Osteoblast (primary cell): ENCODE measurements around the gene METTL22. TPM values are rescaled to one million over a fixed set of nuclear protein-coding genes. Genes with fewer than 3 reads are reported as not detected.

Experiments
- DNase-seq: peaks from one replicate; pipeline ENCODE4 v3.0.0; 2011; ENCODE audit warnings: low spot score, mixed read lengths; ENCODE audit not compliant: insufficient read length; ENCODE audit errors: missing footprints
- H2AFZ ChIP-seq: 2 replicates; pipeline ENCODE4 v1.6.0; 2011; ENCODE audit warnings: mild to moderate bottlenecking, low read length
- H3K27ac ChIP-seq: 2 replicates; pipeline ENCODE4 v1.5.1; 2011; ENCODE audit warnings: mild to moderate bottlenecking, low read depth, low read length, moderate library complexity
- H3K27me3 ChIP-seq: 2 replicates; pipeline ENCODE4 v1.6.0; 2012; ENCODE audit warnings: mild to moderate bottlenecking, control low read depth, inconsistent platforms, low read length, moderate library complexity; ENCODE audit not compliant: insufficient read depth
- H3K36me3 ChIP-seq: 2 replicates; pipeline ENCODE4 v1.5.1; 2011; ENCODE audit warnings: mild to moderate bottlenecking, low read length, control low read depth, moderate library complexity; ENCODE audit not compliant: insufficient read depth
- H3K4me1 ChIP-seq: 2 replicates; pipeline ENCODE4 v1.5.1; 2011; ENCODE audit warnings: mild to moderate bottlenecking, low read length, control low read depth, moderate library complexity; ENCODE audit not compliant: insufficient read depth
- H3K4me2 ChIP-seq: 2 replicates; pipeline ENCODE4 v1.6.0; 2011; ENCODE audit warnings: mild to moderate bottlenecking, low read length; ENCODE audit not compliant: insufficient read depth
- H3K4me3 ChIP-seq: fragments of 200-600 bp; sonication (generic); 3 replicates; pipeline ENCODE4 v1.5.1; 2012; ENCODE audit warnings: mild to moderate bottlenecking, low read length, inconsistent platforms; ENCODE audit not compliant: insufficient read depth
- H3K79me2 ChIP-seq: 2 replicates; pipeline ENCODE4 v1.6.0; 2012; ENCODE audit warnings: mild to moderate bottlenecking, low read length, control low read depth, inconsistent platforms; ENCODE audit not compliant: insufficient read depth
- H3K9me3 ChIP-seq: 2 replicates; pipeline ENCODE4 v1.5.1; 2011; ENCODE audit warnings: low read depth, low read length, control low read depth
- H4K20me1 ChIP-seq: 2 replicates; pipeline ENCODE4 v1.6.0; 2012; ENCODE audit warnings: mild to moderate bottlenecking, low read length, control low read depth; ENCODE audit not compliant: insufficient read depth
- total RNA-seq: library from RNA; depleted of rRNA; stranded (reverse); fragments of >200 nt; gene quantifications from 2 replicates; pipeline ENCODE4 v1.2.3, GENCODE V29; 2012
- TF ChIP-seq, protein P1 (sequence below): IDR thresholded peaks from 2 replicates; pipeline ENCODE4 v1.5.1; 2011; ENCODE audit warnings: mild to moderate bottlenecking, low read depth, low read length, moderate library complexity; ENCODE audit errors: extremely low read depth

The METTL22 gene, protein sequence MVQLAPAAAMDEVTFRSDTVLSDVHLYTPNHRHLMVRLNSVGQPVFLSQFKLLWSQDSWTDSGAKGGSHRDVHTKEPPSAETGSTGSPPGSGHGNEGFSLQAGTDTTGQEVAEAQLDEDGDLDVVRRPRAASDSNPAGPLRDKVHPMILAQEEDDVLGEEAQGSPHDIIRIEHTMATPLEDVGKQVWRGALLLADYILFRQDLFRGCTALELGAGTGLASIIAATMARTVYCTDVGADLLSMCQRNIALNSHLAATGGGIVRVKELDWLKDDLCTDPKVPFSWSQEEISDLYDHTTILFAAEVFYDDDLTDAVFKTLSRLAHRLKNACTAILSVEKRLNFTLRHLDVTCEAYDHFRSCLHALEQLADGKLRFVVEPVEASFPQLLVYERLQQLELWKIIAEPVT
- 24.5 and 46.0 TPM in 2 replicates for total RNA-seq

DNA sequence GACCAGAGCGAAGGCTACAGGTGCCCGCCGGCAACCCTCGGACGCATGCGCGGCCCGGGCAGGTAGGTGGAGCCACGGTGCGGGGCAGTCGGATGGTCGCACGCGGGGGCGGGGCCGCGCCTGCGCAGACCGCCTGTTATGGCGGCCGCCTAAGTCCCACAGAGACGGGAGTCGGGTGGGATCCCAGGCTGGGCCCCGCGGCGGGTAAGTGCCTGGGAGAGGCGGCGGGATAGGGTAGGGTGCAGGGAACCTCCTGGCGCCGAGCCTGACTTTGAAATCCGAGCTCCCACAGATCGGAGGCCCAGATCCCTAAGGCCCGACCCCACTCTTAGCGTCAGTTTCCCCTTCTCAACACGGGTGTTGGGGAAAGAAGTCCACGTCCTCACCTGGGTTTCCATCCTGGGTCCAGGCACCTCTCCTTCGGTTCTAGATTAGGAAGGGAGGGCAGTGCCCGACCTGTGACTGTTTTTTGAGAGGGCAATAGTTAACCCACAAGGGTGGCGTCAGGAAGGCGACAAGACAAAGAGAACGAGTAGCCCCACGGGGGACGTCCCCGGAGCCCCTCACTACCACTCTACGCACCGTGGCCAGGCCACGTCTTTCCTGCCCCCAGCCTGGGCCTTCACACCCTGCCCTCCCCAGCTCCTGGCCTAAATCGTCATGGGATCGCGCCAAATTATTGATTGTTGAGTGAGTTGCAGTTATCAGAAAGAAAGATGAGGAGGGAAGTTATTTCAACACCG, at the start of gene METTL22:
Gene METTL22, plus strand, starts transcription at position 127 of the 743 bp plus-strand sequence. CDS start 3,968 bp downstream, outside the sequence.
- DNase-seq = peak; percentile 97
- H3K27ac ChIP-seq = peak within 1 kb of the TSS; percentile 97
- peaks cover 39% of the 10 kb centered on the region for H3K79me2 ChIP-seq
- no peaks in the 10 kb centered on the region for H3K9me3 ChIP-seq
- H3K36me3 ChIP-seq = peaks cover 9% of the 10 kb centered on the region
- peak within 1 kb of the TSS; percentile 97 for H3K4me3 ChIP-seq
- peak within 1 kb of the TSS; percentile 93 for H3K4me2 ChIP-seq
- TF ChIP-seq, protein P1, sequence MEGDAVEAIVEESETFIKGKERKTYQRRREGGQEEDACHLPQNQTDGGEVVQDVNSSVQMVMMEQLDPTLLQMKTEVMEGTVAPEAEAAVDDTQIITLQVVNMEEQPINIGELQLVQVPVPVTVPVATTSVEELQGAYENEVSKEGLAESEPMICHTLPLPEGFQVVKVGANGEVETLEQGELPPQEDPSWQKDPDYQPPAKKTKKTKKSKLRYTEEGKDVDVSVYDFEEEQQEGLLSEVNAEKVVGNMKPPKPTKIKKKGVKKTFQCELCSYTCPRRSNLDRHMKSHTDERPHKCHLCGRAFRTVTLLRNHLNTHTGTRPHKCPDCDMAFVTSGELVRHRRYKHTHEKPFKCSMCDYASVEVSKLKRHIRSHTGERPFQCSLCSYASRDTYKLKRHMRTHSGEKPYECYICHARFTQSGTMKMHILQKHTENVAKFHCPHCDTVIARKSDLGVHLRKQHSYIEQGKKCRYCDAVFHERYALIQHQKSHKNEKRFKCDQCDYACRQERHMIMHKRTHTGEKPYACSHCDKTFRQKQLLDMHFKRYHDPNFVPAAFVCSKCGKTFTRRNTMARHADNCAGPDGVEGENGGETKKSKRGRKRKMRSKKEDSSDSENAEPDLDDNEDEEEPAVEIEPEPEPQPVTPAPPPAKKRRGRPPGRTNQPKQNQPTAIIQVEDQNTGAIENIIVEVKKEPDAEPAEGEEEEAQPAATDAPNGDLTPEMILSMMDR = no peak
- peaks cover 23% of the 10 kb centered on the region for H3K4me1 ChIP-seq
- H4K20me1 ChIP-seq = peaks cover 19% of the 10 kb centered on the region
- H3K27me3 ChIP-seq = peaks cover 3% of the 10 kb centered on the region
- H2AFZ ChIP-seq = peak within 1 kb of the TSS; percentile 100

DNA sequence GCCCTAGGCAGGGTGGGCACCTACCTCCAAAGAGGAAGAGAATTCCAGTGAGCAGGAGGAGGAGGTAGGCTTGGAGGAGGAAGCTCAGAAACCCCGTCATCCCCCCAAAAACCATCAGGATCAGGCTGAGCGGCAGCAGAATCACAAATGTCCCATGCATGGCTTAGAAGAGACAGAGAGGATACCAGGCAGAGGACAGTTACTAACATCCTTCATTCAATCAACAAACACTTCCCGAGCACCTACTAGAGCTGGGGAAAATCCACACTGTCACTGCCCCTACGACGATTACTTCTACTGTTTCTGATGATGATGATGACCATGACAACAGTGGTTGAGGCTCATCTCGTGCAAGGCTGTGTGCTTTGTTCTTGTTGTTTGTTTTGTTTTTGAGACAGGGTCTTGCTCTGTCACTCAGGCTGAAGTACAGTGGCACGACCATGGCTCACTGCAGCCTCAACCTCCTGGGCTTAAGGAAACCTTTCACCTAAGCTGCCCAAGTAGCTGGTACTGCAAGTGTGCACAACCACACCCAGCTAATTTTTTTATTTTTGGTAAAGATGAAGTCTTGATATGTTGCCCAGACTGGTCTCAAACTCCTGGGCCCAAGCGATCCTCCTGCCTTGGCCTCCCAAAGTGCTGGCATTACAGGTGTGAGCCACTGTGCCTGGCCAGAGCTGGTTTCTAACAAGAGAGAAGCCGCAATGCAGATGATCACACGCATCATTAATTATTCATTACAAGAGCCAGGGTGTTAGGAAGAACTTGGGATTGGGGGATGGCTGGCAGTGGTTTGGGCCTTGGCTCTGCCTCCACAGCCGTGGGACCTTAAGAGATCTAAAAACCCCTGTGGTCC, 49.2 kb upstream of the METTL22 start:
- no peak for DNase-seq

DNA sequence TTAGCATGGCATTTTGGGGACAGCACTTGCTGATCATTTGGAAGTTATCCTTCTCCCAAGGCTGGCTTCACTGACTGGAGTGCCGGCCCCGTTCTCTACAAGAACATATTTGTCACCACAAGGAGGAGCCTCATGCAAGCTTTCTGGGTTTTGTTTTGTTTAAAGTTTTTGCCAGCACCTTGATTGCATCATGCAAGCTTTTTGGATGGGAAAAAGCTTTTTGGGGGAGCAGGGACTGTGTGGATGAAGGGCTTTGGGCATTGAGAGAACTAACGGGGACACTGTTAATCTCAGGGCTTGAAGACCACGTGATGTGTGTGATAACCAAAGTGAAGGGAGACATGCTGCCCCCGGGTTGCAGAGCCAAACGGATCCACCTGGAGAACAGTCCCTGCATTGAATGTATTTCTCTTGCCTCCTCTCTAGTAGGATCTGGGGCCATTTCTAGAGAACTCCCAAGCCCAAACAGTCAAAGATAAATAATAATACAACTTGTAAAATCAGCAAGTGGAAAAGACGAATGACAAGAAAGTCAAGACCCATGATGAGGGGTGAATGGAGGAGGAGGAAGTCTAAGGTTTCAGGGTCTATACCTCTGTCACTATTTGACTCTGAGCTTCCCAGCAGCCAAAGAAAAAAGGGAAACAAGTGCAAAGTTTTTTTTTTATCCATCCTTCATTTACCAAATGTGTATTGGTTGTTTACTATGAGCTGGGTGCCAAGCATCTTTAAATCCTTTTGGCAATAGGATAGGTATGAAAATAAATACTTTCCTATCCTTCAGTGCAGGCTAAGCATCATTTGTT, 48.4 kb upstream of the METTL22 start:
- H3K4me3 ChIP-seq = no peak overlapping the region
- H2AFZ ChIP-seq = peak overlapping the region; percentile 14
- no peaks in the 10 kb centered on the region for H3K79me2 ChIP-seq
- no peak overlapping the region for H3K4me2 ChIP-seq
- no peaks in the 10 kb centered on the region for H3K9me3 ChIP-seq
- DNase-seq = no peak
- TF ChIP-seq, protein P1 = peak; percentile 52
- no peaks in the 10 kb centered on the region for H3K36me3 ChIP-seq
- H4K20me1 ChIP-seq = no peaks in the 10 kb centered on the region
- H3K4me1 ChIP-seq = no peaks in the 10 kb centered on the region
- H3K27me3 ChIP-seq = peaks cover 17% of the 10 kb centered on the region
- H3K27ac ChIP-seq = no peak overlapping the region

More for the DNA sequence above, 49.2 kb upstream of the METTL22 start:
- no peaks in the 10 kb centered on the region for H3K36me3 ChIP-seq
- H3K9me3 ChIP-seq = no peaks in the 10 kb centered on the region
- H3K27ac ChIP-seq = no peak overlapping the region
- no peak overlapping the region for H2AFZ ChIP-seq
- no peaks in the 10 kb centered on the region for H4K20me1 ChIP-seq
- H3K79me2 ChIP-seq = no peaks in the 10 kb centered on the region
- peaks cover 17% of the 10 kb centered on the region for H3K27me3 ChIP-seq
- H3K4me3 ChIP-seq = no peak overlapping the region
- H3K4me2 ChIP-seq = no peak overlapping the region
- no peaks in the 10 kb centered on the region for H3K4me1 ChIP-seq
- TF ChIP-seq, protein P1 = no peak
